Activated T-cell treated with anti-CD3 and anti-CD28 coated beads for 48 hours (primary cell): ENCODE data around the gene CCS.
A peak's percentile ranks its signal among the peaks of the same experiment; 100 is the strongest.
"Not testable (repeated sequence)": the region's sequence is repeated elsewhere in the genome, so short reads cannot be mapped to it uniquely, and the experiment has no call there.

Experiments
- DNase-seq: peaks from one replicate; pipeline ENCODE4 v3.0.0-alpha.2; 2020; ENCODE audit warnings: low read depth

Gene CCS

GRCh38 chr11:66591175-66591574 is 1.8 kb upstream of the CCS start:
- no peak for DNase-seq

- DNase-seq, result no peak
Measured at GRCh38 chr11:66593303-66593635, 284 bp downstream of the CCS start.

GRCh38 chr11:66593650-66594049 is 665 bp downstream of the CCS start:
- DNase-seq, result no peak

GRCh38 chr11:66595245-66595904 is 2.4 kb downstream of the CCS start:
- no peak for DNase-seq

GRCh38 chr11:66598993-66599392 is 6.0 kb downstream of the CCS start:
- no peak for DNase-seq

GRCh38 chr11:66600219-66600618 is 7.2 kb downstream of the CCS start:
- no peak for DNase-seq

- no peak for DNase-seq
Measured at GRCh38 chr11:66600631-66601233, 7.7 kb downstream of the CCS start.

- no peak for DNase-seq
Measured at GRCh38 chr11:66603072-66603471, 10.1 kb downstream of the CCS start.

GRCh38 chr11:66604155-66604554 is 11.2 kb downstream of the CCS start:
- no peak for DNase-seq

GRCh38 chr11:66606608-66607007 is 13.6 kb downstream of the CCS start:
- not testable (repeated sequence) for DNase-seq

- no peak for DNase-seq
Measured at GRCh38 chr11:66607126-66607834, 14.3 kb downstream of the CCS start.

- DNase-seq, result no peak
Measured at GRCh38 chr11:66609721-66610617, 17.0 kb downstream of the CCS start.

- no peak for DNase-seq
Measured at GRCh38 chr11:66612458-66612857, 19.5 kb downstream of the CCS start.

- no peak for DNase-seq
Measured at GRCh38 chr11:66614073-66614472, 21.1 kb downstream of the CCS start.

- peak; percentile 98 for DNase-seq
Measured at GRCh38 chr11:66616379-66617154, 23.6 kb downstream of the CCS start, which contains the start of gene RBM14. RBM14 (plus strand) TSS chr11:66616630; CDS start chr11:66616721, 91 bp downstream.

- DNase-seq, result no peak
Measured at GRCh38 chr11:66617155-66617834, 24.3 kb downstream of the CCS start.

GRCh38 chr11:66619080-66619554 is 26.1 kb downstream of the CCS start:
- no peak for DNase-seq

- DNase-seq, result no peak
Measured at GRCh38 chr11:66624450-66624849, 31.5 kb downstream of the CCS start.

GRCh38 chr11:66625041-66625751 is 32.2 kb downstream of the CCS start:
- no peak for DNase-seq

- no peak for DNase-seq
Measured at GRCh38 chr11:66625752-66626149, 32.8 kb downstream of the CCS start.
